ENCODE results near the gene POLD2.

POLD2 gene

GRCh38 chr7:44081266-44081748 lies 42.0 kb downstream of the POLD2 start:
- DNase-seq (ENCODE audit: low read depth) = no peak

GRCh38 chr7:44080686-44081265 lies 42.6 kb downstream of the POLD2 start:
- no peak for DNase-seq (ENCODE audit: low read depth)

DNA sequence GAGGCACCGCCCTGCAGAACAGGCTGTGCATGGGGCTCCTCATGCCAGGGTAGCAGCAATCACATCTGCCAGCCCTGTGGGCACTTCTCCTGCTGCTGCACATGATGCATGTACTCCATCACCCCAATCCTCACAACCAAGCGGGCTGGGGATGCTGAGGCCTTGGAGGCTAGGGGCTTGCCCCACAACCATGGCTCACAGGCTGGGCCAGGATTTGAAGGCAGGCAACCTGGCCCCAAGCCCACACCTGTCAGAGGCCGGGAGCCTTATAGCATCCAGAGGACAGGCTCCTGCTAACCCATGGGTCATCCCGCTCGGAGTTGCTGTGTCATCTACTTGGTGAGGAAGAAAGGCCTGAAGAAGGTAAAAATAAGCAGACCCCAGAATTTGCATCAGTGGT lies 43.2 kb downstream of the POLD2 start:
- DNase-seq (ENCODE audit: low read depth) = no peak

GRCh38 chr7:44079331-44080021 lies 43.9 kb downstream of the POLD2 start:
- DNase-seq (ENCODE audit: low read depth) = no peak

GRCh38 chr7:44078521-44078920 lies 44.8 kb downstream of the POLD2 start:
- DNase-seq (ENCODE audit: low read depth) = no peak

DNA sequence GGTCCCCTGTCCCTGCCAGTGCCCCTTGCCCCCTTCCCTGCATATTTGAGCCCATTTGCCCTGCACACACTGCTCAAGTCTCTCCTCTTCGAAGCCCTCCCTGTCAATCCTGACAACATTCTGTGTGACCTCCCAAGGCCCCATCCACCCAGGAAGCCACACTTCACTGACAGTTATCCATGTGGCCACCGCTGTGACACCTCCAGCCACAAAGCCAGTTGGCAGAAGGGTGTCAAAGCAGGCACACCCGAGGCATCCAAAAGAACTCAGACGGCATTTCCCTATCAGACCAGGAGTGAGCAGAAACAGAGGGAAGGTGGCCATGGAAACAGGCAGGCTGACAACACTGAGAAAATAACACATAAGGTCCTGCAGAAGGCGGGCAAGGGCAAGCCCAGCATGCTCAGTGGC lies 45.7 kb downstream of the POLD2 start:
- no peak for DNase-seq (ENCODE audit: low read depth)

- DNase-seq (ENCODE audit: low read depth) = no peak
Observed at GRCh38 chr7:44077061-44077460, 46.3 kb downstream of the POLD2 start.

DNA sequence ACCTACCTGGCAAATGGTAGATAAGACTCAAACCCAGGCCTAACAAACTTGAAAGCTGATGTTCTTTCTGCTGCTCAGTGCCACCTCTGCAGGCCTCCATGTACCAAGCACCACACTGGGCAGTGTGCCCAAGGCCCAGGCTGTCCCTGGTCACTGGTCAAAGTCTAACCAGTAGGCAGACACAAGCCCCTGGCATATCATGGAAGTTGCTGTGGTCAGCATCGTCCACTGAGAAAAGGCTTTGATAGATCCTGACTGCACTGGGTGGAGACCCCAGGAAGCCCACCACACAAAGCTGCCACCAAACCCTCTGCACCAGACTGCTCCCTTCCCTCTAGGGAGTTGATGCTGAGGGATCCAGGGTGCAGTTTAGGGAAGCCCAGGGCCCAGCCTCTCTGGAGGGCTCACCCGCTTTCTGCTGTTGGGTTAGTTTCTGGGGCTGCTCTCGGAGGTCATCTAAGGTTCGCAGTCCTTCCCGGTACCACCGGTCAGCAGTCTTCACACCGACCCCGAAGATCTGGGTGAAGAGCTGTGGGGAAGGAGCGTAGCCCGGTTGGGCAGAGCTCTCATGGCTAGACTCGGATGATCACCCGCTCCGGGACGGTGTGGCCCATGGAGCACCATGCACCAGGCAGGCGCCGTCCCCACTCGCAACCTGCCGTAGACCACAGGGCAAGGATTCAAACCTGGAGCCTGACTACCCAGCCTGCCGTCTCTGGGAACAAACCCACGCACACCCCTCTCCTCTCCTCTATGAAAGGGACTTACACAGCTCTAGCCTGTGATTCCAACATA lies 47.0 kb downstream of the POLD2 start:
- no peak for DNase-seq (ENCODE audit: low read depth)

DNA sequence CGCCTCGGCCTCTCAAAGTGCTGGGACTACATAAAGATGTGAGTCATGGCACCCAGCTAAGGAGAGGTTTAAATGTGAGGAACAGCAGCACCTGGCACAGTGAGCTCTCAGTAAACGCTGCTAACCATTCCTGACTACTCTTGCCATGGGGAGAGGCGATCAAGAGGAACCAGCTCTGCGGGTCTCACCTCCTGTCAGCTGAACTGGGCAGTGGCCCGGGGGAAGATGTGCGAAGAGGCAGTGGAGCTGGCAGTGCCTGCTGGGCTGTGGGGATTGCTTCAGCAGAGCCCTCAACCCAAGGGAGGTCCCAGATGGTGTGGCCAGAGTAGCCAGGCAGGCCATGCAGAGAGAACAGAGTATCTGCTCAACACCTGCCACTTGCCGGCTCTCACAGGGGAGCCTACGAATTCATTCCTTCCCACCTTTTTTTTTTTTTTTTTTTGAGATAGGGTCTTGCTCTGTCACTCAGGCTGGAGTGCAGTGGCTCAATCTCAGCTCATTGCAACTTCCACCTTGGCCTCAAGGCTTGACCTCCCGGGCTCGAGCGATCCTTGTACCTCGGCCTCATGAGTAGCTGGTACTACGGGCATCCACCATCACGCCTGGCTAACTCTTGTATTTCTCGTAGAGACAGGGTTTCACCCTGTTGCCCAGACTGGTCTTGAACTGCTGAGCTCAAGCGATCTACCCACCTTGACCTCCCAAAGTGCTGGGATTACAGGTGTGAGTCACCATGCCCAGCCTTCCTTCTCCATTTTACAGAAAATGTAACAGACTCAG lies 47.9 kb downstream of the POLD2 start:
- DNase-seq (ENCODE audit: low read depth) = no peak

GRCh38 chr7:44074349-44074695 lies 49.0 kb downstream of the POLD2 start:
- DNase-seq (ENCODE audit: low read depth) = no peak

DNA sequence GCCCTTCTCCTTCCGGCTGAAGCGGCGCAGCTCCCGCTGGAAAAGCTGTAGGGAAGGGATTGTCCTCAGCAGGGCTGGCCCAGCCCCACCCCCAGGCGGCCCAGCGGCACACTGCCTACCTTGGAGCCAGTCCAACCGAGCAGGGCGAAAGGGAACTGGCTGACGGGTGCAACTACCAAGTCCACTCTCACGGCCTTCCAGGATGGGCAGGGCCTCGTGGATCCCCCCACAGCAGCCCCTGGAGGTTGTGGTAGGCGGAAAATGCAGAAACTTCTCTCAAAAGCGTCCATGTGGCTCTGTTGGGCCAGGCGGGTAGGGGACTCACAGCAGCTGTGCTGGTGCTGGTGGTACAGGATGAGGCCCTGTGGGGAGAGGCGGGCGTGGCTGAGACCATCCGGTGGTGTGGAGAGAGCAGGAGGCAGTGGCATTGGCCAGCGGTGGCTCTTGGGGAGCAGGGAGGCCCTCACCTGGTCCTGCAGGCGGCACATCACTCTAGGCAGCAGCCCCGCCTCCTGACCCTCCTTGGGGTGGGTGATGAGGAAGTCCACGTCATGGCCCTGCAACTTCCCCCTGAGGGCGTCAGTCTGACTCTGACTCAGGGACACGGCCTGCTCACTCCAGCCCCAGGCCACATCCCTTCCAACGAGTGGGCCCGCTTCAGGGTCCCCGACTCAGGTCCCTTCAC lies 49.5 kb downstream of the POLD2 start:
- DNase-seq (ENCODE audit: low read depth) = peak; percentile 16

GRCh38 chr7:44072364-44073231 lies 50.8 kb downstream of the POLD2 start:
- peak; percentile 14 for DNase-seq (ENCODE audit: low read depth)

DNA sequence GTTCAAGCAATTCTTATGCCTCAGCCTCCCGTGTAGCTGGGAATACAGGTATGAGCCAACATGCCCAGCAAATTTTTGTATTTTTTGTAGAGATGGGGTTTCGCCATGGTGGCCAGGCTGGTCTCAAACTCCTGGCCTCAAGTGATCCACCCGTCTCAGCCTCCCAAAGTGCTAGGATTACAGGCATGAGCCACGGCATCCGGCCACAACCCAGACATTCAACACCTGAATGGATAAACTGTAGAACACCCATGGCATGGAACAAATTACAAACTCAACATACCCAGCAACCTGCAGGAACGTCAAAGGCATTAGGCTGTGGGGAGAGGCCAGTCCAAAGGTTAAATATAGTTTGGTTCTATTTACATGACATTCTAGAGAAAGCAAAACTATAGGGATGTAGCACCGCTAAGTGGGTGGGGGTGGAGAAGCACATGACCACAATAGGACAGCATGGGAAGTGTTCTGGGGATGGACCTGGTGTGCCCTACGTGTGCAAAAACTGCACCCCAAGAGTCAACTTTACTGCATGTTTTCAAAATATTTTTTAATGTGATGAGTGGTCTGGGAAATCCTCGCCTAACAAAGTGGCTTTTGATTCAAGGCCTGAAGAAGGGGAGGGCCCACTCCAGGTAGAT lies 51.5 kb downstream of the POLD2 start:
- DNase-seq (ENCODE audit: low read depth) = no peak

- no peak for DNase-seq (ENCODE audit: low read depth)
Observed at GRCh38 chr7:44068054-44068453, 55.3 kb downstream of the POLD2 start.

GRCh38 chr7:44067064-44067951 lies 56.0 kb downstream of the POLD2 start:
- DNase-seq (ENCODE audit: low read depth) = no peak

- DNase-seq (ENCODE audit: low read depth) = no peak
Observed at GRCh38 chr7:44066494-44067063, 56.8 kb downstream of the POLD2 start.

- no peak for DNase-seq (ENCODE audit: low read depth)
Observed at GRCh38 chr7:44066111-44066460, 57.3 kb downstream of the POLD2 start.

DNA sequence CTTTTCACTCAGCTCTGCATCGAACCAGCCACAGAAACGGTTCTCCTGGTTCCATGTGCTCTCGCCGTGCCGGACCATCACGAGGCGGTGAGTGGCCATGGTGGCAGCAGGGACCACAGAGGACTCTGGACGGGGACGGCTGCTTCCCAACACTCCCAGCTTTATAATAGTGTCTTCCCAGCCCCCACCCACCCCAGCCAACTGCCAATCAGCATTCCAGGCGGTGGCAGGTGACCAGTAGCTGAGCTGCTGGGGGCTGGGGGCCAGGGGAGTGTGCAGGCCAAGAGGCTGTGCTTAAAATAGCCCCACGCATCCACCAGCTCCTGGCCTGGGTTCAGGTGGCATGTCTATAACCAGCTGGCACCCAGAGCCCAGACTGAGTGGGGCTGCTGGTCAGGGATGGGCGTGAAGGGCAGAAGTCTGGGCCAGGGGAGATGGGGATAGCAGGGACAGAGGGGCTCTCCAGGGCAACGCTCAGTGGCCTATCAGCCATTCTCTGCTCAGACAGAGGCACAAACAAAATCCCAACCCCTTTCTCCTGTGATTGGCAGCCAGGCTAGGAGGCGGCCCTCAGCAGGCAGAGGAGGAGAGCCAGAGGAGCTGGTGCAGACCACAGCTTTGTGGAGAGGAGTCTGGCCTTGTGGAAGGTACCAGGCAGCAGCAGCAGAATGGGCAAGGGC lies 57.8 kb downstream of the POLD2 start, which contains the start of gene PGAM2:
Gene PGAM2 (minus strand): TSS at position 137 of the 680 bp plus-strand sequence. CDS start 38 bp downstream, at position 99.
- DNase-seq (ENCODE audit: low read depth) = no peak
